22Rv1 (cell line): ENCODE results near the gene SLC26A6.

Source experiments
- ZFX ChIP-seq: fragments of 450-650 bp; IDR thresholded peaks from 2 replicates; pipeline ENCODE4 v1.6.1; 2017; ENCODE audit warnings: antibody characterized with exemption, borderline replicate concordance
- TF ChIP-seq, protein P1 (sequence below): fragments of 450-650 bp; IDR thresholded peaks from 2 replicates; pipeline ENCODE4 v1.5.1; 2017; ENCODE audit warnings: mild to moderate bottlenecking

GRCh38 chr3:48681541-48681880, 46.2 kb upstream of the SLC26A6 start:
- TF ChIP-seq, protein P1, sequence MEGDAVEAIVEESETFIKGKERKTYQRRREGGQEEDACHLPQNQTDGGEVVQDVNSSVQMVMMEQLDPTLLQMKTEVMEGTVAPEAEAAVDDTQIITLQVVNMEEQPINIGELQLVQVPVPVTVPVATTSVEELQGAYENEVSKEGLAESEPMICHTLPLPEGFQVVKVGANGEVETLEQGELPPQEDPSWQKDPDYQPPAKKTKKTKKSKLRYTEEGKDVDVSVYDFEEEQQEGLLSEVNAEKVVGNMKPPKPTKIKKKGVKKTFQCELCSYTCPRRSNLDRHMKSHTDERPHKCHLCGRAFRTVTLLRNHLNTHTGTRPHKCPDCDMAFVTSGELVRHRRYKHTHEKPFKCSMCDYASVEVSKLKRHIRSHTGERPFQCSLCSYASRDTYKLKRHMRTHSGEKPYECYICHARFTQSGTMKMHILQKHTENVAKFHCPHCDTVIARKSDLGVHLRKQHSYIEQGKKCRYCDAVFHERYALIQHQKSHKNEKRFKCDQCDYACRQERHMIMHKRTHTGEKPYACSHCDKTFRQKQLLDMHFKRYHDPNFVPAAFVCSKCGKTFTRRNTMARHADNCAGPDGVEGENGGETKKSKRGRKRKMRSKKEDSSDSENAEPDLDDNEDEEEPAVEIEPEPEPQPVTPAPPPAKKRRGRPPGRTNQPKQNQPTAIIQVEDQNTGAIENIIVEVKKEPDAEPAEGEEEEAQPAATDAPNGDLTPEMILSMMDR: no peak
- TF ChIP-seq ZFX: no peak
